ENCODE results near the gene CALN1.

The CALN1 gene

GRCh38 chr7:71795410-71795809, 616.7 kb downstream of the CALN1 start:
- Histone ChIP-seq H3K27me3 (ENCODE audit: insufficient read depth, poor library complexity, severe bottlenecking) (no peaks in the 10 kb centered on the region), H3K4me3 (ENCODE audit: severe bottlenecking) (no peak overlapping the region), H3K27ac (ENCODE audit: poor library complexity, severe bottlenecking) (no peak overlapping the region), H3K4me1 (ENCODE audit: insufficient read depth, poor library complexity, severe bottlenecking) (no peaks in the 10 kb centered on the region), H3K9me3 (ENCODE audit: severe bottlenecking) (no peaks in the 10 kb centered on the region), H3K36me3 (ENCODE audit: low read depth) (no peaks in the 10 kb centered on the region)
- ATAC-seq (ENCODE audit: low read depth): no peak
- DNase-seq (ENCODE audit: low spot score): no peak
- TF ChIP-seq CTCF (IDR thresholded peaks at IDR 0.05; ENCODE audit: poor library complexity, severe bottlenecking): no peak

- Histone ChIP-seq H3K27ac (ENCODE audit: poor library complexity, severe bottlenecking) (no peak overlapping the region), H3K36me3 (ENCODE audit: low read depth) (no peaks in the 10 kb centered on the region), H3K4me1 (ENCODE audit: insufficient read depth, poor library complexity, severe bottlenecking) (no peaks in the 10 kb centered on the region), H3K4me3 (ENCODE audit: severe bottlenecking) (no peak overlapping the region), H3K9me3 (ENCODE audit: severe bottlenecking) (no peaks in the 10 kb centered on the region), H3K27me3 (ENCODE audit: insufficient read depth, poor library complexity, severe bottlenecking) (no peaks in the 10 kb centered on the region)
- no peak for ATAC-seq (ENCODE audit: low read depth)
- no peak for DNase-seq (ENCODE audit: low spot score)
- TF ChIP-seq CTCF (IDR thresholded peaks at IDR 0.05; ENCODE audit: poor library complexity, severe bottlenecking): no peak
Measured at GRCh38 chr7:71793251-71793650, 618.9 kb downstream of the CALN1 start.

GRCh38 chr7:71787513-71787912, 624.6 kb downstream of the CALN1 start:
- Histone ChIP-seq H3K9me3 (ENCODE audit: severe bottlenecking) (peaks cover 6% of the 10 kb centered on the region), H3K27me3 (ENCODE audit: insufficient read depth, poor library complexity, severe bottlenecking) (no peaks in the 10 kb centered on the region), H3K27ac (ENCODE audit: poor library complexity, severe bottlenecking) (no peak overlapping the region), H3K4me3 (ENCODE audit: severe bottlenecking) (no peak overlapping the region), H3K4me1 (ENCODE audit: insufficient read depth, poor library complexity, severe bottlenecking) (no peaks in the 10 kb centered on the region), H3K36me3 (ENCODE audit: low read depth) (no peaks in the 10 kb centered on the region)
- DNase-seq (ENCODE audit: low spot score): no peak
- no peak for ATAC-seq (ENCODE audit: low read depth)
- TF ChIP-seq CTCF (IDR thresholded peaks at IDR 0.05; ENCODE audit: poor library complexity, severe bottlenecking): no peak

- no peak for ATAC-seq (ENCODE audit: low read depth)
- H3K9me3 ChIP-seq (ENCODE audit: severe bottlenecking): peaks cover 6% of the 10 kb centered on the region
- TF ChIP-seq CTCF (IDR thresholded peaks at IDR 0.05; ENCODE audit: poor library complexity, severe bottlenecking): no peak
Measured at GRCh38 chr7:71785216-71785615, 626.9 kb downstream of the CALN1 start.

GRCh38 chr7:71784781-71785180, 627.4 kb downstream of the CALN1 start:
- ATAC-seq (ENCODE audit: low read depth) (no peak), DNase-seq (ENCODE audit: low spot score) (no peak)
- H3K27me3 ChIP-seq (ENCODE audit: insufficient read depth, poor library complexity, severe bottlenecking): no peaks in the 10 kb centered on the region
- no peak for TF ChIP-seq CTCF (IDR thresholded peaks at IDR 0.05; ENCODE audit: poor library complexity, severe bottlenecking)
- H3K27ac ChIP-seq (ENCODE audit: poor library complexity, severe bottlenecking): no peak overlapping the region
- H3K9me3 ChIP-seq (ENCODE audit: severe bottlenecking): peaks cover 6% of the 10 kb centered on the region
- no peak overlapping the region for H3K4me3 ChIP-seq (ENCODE audit: severe bottlenecking)
- H3K36me3 ChIP-seq (ENCODE audit: low read depth): no peaks in the 10 kb centered on the region
- no peaks in the 10 kb centered on the region for H3K4me1 ChIP-seq (ENCODE audit: insufficient read depth, poor library complexity, severe bottlenecking)

More at GRCh38 chr7:71785216-71785615, 626.9 kb downstream of the CALN1 start:
- no peak overlapping the region for H3K4me3 ChIP-seq (ENCODE audit: severe bottlenecking)
- H3K27ac ChIP-seq (ENCODE audit: poor library complexity, severe bottlenecking): no peak overlapping the region
- no peaks in the 10 kb centered on the region for H3K4me1 ChIP-seq (ENCODE audit: insufficient read depth, poor library complexity, severe bottlenecking)
- no peak for DNase-seq (ENCODE audit: low spot score)
- H3K27me3 ChIP-seq (ENCODE audit: insufficient read depth, poor library complexity, severe bottlenecking): no peaks in the 10 kb centered on the region
- H3K36me3 ChIP-seq (ENCODE audit: low read depth): no peaks in the 10 kb centered on the region

Data from RWPE2 (cell line).